Measurements from ENCODE around the gene BIRC5.

The BIRC5 gene

GRCh38 chr17:78186692-78187595, 27.1 kb upstream of the BIRC5 start, which contains the start of the genes AFMID and TK1:
AFMID (plus strand) TSS chr17:78187362; CDS start chr17:78187371, 9 bp downstream.
TK1 (minus strand) TSS chr17:78187052; CDS start chr17:78186994, 58 bp downstream.
- peak; percentile 36 for TF ChIP-seq CTCF (IDR thresholded peaks at IDR 0.05; ENCODE audit: control extremely low read depth, extremely low read depth, low read depth, missing control alignments)
- ChIA-PET POLR2A (interaction anchor here (0.5 to 1.5 kb wide), 9 partner anchors 8 to 63 kb away, joined by 3 to 6 read pairs (median 4); no protein-coding TSS in a partner anchor), CTCF (interaction anchor here (0.6 to 5.9 kb wide), 7 partner anchors 9 to 102 kb away, joined by 3 to 50 read pairs (median 3); no protein-coding TSS in a partner anchor)
- peak; percentile 99 for DNase-seq (ENCODE audit: extremely low spot score)

- ChIA-PET POLR2A (interaction anchor here (0.7 to 0.8 kb wide), 2 partner anchors 10 to 1010 kb away, joined by 3 to 4 read pairs; partner anchors contain the start of genes AFMID and TK1), CTCF (interaction anchor here (1.2 to 3.7 kb wide), 2 partner anchors 18 to 20 kb away, joined by 3 to 14 read pairs; no protein-coding TSS in a partner anchor)
- TF ChIP-seq CTCF (IDR thresholded peaks at IDR 0.05; ENCODE audit: control extremely low read depth, extremely low read depth, low read depth, missing control alignments): no peak
- DNase-seq (ENCODE audit: extremely low spot score): no peak
These were observed 17.3 kb upstream of the BIRC5 start for GRCh38 chr17:78196716-78197115.

- no peak for DNase-seq (ENCODE audit: extremely low spot score)
- ChIA-PET CTCF (interaction anchor here (1.3 to 3.7 kb wide), 2 partner anchors 21 to 84 kb away, joined by 3 to 14 read pairs; no protein-coding TSS in a partner anchor), POLR2A (interaction anchor here (0.8 kb wide), 1 partner anchor 10 kb away, joined by 4 read pairs; the partner anchor contains the start of genes AFMID and TK1)
- no peak for TF ChIP-seq CTCF (IDR thresholded peaks at IDR 0.05; ENCODE audit: control extremely low read depth, extremely low read depth, low read depth, missing control alignments)
These were observed 16.8 kb upstream of the BIRC5 start for GRCh38 chr17:78197147-78197832.

- ChIA-PET CTCF (interaction anchor here (2.5 to 3.7 kb wide), 3 partner anchors 24 to 115 kb away, joined by 9 to 14 read pairs (median 11); no protein-coding TSS in a partner anchor), POLR2A (no interaction called here)
- TF ChIP-seq CTCF (IDR thresholded peaks at IDR 0.05; ENCODE audit: control extremely low read depth, extremely low read depth, low read depth, missing control alignments): no peak
- DNase-seq (ENCODE audit: extremely low spot score): no peak
These were observed 13.6 kb upstream of the BIRC5 start for GRCh38 chr17:78200451-78200850.

GRCh38 chr17:78202666-78203065, 11.4 kb upstream of the BIRC5 start:
- no peak for TF ChIP-seq CTCF (IDR thresholded peaks at IDR 0.05; ENCODE audit: control extremely low read depth, extremely low read depth, low read depth, missing control alignments)
- no peak for DNase-seq (ENCODE audit: extremely low spot score)
- CTCF ChIA-PET: interaction anchor here (1.2 to 1.7 kb wide), 3 partner anchors 16 to 65 kb away, joined by 3 read pairs; partner anchors contain the start of gene TK1
- POLR2A ChIA-PET: interaction anchor here (0.6 kb wide), 1 partner anchor 22 kb away, joined by 8 read pairs; no protein-coding TSS in a partner anchor
